CD4-positive, alpha-beta T cell treated with Interleukin-4 for 4 hours (primary cell): ENCODE results near the gene TCF15.
A peak's percentile ranks its signal among the peaks of the same experiment; 100 is the strongest.

ENCODE experiments used
- DNase-seq: peaks from one replicate; pipeline ENCODE4 v3.0.0-alpha.2; 2020

TCF15 gene, protein sequence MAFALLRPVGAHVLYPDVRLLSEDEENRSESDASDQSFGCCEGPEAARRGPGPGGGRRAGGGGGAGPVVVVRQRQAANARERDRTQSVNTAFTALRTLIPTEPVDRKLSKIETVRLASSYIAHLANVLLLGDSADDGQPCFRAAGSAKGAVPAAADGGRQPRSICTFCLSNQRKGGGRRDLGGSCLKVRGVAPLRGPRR

DNA sequence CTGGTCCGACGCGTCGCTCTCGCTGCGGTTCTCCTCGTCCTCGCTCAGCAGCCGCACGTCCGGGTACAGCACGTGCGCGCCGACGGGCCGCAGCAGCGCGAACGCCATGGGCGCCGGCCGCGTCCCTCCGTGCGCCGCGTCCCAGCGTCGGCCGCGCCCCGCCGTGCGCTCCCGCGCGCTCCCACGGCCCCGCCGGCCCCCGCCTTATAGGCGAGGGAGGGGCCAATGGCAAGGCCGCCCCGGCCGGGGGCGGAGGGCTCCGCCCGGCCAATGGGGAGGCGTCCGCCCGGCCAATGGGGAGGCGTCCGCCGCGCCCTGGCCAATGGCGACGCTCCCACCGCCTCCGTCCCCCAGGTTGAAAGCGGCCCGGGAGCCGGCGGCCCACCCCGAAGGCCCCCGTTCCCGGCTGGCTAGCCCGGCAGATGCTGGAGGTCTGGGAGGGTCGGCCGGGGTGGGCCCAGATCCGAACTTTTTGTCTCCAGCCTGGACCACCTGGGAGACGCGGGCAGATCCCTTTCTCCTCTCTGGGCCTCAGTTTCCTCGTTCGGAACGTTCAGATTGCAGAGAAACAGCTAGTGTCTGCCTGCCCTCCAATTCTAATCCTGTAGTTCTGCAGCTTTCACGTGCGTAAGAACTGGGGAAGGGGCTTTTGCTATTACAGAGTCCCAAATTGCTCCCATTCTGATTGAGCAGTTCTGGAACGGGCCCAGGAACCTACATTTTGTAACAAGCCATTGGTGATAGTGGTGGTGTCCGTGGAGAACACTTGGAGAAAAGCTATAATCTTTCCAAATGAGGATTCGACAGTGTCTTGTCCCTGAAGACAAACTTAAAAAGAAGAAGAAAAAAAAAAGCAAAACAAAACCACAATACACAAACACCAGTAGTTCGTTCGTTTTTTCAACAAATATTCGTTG, at the start of gene TCF15:
Gene TCF15, minus strand, starts transcription at position 180 of the 917 bp plus-strand sequence. Its CDS starts 72 bp downstream, at position 108.
- no peak for DNase-seq

DNA sequence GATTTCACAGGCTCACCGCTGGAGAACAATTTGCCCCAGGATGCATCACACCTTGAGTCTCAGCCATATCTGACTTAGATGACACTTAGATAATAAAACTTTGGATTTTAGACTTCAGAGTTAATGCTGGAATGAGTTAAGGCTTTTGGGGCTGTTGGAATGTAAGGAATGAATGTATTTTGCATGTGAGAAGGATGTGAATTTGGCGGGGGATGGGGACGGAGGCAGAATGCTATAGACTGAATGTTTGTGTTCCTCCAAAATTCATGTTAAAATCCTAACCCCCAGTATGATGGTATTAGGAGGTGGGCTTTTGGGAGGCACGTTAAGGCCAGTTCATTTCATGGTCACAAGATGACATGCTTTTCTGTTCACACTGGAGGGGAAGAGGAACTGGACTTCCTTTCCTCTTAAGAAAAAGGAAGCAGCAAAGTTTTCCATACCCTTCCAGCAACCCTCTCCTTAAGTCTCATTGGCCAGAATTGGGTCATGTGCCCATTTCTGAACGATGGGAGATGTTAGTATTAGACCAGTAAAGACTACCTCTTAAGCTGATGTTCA, 48.7 kb upstream of the TCF15 start:
- no peak for DNase-seq

DNA sequence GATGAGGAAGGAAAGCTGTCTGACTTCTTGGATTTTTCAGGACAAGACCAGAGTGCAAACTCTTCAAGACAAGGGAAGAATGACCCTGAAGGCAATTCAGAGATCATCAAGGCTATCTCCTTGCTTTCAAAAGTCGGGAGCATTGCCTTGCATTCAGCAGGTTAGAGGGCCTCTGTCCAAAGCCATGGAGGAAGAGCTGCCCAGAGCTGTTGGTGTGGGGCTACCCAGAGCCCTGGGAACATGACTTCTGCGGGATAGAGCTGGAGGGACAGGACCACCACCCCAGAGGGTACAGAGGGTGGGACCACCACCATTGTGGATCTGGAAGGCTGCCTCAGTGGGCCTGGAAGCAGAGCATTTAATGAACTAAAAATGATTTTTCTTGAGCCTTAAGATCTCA, 48.1 kb upstream of the TCF15 start:
- DNase-seq = no peak

DNA sequence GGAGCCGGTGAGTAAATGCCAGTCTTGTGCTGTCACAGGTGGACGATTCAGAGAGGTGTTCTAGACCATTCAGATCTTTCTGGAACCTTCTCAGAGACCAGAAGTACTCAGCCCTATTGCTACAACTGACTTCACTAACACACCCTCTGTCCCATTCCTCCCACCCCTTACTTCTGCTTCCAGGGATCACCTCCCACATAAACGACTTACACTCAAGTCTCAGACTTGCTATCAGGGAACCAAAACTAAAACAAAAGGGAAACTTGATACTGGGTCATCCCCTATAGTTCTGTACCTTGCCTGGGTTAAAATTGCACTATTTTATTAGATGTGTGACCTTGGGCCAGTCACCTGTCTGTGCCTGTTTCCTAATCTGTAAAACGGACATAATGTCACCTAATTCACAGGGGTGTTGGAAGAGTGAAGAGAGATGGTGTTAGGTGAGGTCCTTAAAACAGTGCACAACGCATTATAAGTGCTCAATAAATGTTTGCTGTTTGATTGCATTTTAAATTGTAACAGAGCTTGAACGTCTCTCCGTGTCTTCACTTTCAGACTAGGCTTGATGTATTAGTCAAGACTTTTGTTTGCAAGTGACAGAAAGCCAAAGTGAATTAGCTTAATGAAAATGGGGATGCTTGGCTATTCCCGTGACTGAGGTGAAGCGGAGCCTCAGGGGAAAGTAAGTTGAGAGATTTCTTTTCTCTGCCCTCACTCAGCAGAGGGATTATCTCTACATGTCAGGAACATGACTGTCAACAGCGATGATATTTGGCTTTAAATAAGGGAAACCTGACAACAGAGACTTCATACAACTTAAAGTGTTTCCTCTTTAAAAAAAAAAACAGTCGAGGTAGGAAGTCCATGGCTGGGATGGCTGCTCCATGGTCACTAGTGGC, 45.9 kb upstream of the TCF15 start:
- DNase-seq = no peak

DNA sequence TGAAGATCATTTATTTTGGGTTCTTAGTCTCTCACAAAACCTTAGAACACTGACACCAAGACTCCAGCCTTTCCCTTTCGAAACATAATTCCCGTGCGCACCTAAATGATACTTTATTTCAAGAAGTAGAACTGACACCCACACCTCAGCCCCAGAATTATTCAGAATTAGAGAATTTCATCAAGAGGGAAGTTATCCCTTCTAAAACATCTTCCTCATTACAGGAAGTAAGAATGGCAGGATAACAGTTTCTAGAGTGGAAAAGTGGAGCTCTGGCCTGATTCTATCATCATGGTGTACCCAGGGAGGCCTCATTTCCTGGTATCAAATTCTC, 44.3 kb upstream of the TCF15 start:
- DNase-seq = no peak

DNA sequence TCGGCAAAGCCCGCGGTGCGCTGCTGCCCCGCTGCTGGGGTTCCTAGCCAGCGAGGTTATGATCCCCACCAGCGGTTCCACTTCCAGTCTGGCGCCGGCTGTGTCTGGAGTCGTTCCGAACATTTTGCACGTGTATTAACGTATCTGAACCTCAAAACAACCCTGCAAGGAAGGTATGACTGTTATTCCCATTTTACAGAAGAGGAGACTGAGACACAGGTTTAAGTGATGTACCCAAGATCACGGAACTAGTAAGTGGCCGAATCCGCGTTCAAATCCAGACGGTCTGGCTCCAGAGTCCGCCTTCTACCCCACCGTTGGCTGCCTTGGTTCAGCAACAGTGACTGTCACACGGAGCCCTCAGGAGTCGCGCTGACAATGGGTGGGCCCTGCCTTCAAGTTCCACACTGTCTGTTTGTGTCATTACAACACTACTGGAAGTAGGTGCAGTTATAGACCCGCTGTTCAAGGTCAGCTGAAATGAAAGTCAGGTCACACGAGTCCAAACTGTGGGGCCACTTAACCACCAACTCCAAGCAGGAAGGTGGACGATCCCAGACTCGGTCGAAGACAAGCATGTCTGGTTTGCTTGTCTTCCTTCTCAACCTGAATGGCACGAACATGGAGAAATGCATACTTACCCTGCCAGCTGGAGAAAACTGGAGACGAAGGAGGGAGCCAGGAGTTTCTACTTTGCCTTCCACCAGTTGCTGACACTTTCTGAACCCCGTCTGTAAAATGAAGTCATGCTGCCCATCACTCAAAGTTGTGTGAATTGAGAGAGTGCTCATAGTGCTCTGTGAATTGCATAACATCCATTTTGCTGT, 43.7 kb upstream of the TCF15 start:
- DNase-seq = no peak

DNA sequence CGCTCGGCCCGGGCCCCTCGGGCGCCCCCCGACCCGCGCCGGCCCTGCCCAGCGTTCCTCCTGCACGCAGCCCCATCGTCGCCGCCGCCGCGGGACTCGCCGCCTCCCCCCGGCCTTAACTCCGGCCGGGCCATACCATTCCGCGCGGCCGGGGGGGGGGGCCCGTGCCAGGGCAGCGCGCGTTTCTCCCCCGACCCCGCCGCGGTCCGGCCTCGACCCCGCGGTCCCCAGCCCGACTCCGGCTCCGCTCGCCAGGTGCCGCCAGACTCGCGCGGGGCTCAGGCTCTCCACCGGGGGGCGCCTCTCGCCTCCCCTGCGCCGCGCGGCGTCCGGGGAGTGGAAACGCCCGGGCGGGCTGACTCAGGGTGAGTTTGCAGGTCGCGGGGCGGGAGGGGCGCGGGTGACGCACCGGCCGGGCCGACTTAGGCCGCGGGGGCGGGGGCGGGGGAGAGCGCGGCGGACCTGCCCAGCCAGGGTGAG, 43.0 kb upstream of the TCF15 start, which contains the start of gene SRXN1:
Gene SRXN1, minus strand, starts transcription at position 91 of the 480 bp plus-strand sequence. Its CDS starts 15 bp downstream, at position 76.
- peak; percentile 86 for DNase-seq

DNA sequence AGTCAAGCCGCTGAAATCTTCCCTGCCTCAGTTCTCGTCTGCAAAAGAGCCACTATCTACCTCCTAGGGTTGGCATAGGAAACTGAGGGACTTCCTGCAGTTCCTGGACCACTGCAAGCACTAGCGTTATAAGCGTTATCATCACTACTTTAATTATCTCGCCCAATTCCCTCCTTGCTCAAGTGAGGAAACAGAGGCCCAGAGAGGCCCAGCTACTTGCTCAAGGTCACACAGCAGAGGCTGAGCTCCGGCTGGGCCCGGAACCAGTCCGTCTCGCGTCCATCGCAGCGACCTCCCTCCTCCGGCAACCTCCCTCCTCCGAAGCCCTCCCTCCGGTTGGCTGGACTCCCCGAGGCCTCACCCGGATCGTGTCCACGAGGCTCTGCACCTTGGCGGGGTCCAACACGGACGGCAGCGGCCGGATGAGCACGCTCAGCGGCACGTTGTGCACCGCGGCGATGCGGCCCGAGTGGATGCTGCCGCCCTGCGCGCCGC, 42.6 kb upstream of the TCF15 start:
- no peak for DNase-seq

DNA sequence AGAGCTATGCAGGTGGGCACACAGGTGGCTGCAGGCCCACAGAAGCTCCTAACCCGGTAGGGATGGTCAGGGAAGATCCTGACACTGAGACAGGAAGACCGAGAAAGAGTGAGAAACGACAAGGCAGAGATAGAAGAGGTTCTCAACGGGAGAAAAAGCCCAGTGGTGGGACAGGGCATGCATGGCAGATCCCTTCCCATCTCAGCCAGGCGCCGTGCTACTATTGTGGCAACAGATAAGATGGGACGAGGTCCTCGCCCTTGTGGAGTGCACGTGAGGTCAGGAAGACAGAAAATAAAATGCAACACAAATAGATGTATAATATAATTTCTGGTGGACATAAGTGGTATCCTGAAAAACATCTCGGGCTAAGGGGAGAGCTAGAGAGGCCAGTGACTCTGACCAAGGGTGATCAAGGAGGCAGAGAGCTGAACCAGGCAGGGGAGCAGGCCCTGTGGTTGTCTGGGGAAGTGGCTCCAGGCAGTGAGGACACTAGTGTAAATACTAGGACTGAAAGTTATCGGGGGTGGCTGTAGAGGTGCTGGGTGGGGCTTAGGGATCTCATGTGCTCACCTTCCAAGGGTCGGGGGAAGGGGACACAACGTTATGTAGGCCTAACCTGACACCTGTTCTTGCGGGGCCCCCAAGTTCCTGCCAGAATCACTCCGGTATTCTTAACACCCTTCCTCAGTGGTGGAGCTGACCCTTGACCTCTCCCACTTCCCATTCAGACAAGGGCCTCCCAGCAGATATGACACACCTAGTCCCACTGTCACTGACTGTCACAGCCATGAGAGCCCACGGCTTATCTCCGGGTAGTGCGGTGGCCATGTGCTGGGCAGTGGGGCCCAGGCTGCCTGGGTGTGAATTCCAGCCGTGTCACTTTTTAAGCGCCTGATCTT, 41.9 kb upstream of the TCF15 start:
- DNase-seq = no peak

DNA sequence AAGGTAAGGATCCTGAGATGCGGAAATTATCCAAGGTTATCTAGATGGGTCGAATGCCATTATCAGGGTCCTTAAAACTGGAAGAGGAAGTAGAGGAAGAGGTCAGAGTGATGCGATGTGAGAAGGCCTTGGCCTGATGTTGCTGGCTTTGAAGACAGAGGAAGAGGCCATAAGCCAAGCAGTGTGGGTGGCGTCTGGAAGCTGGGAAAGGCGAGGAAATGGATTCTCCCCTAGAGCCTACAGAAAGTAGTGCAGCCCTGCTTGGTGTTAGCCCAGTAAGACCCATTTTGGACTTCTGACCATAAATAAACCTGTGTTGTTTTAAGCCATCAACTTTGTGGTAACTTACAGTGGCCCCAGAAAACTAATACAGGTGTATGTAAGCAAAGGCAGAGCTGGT, 40.8 kb upstream of the TCF15 start:
- no peak for DNase-seq

DNA sequence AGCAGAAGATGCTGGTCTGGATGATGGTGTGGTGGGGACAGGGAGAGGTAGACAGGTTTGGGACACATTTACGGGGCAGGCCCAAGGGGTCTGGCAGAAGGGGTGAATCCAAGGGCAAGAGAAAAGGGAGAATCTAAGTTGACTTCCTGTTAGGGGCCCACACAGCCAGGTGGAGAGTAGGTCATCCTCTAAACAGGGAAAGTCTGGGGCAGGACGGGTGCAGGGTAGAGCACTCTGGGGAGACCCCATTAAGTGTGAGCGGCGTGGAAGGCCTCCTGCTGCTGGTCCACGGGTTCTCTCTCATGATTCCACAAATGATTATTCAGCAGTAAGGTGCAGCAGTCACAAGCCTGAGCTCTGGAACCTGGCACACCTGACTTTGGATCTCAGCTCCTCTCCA, 40.2 kb upstream of the TCF15 start:
- DNase-seq = no peak

DNA sequence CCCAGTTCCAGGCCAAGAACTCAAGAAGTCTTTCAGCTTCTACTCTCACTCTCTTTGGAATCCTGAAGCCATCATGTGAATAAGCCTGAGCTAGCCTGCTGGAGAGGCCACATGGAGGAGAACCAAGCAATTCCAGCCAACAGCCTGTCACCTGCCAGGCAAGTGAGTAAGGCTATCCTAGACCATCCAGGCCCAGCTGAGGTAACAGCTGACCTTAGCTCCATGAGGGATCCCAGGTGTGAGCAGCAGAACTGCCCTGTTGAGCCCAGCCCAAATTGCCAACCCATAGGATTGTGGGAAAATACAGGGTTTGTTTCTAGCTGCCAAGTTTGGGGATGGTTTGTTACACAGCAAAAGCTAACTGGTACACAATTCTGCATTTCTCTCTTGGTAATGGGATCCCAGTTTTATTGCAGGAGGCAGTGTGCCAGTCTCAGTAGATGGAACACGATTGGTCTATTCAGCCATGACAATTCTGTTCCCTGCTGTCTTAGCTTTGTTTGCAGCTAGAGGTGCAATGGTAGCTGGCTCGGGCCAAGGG, 37.4 kb upstream of the TCF15 start:
- no peak for DNase-seq

DNA sequence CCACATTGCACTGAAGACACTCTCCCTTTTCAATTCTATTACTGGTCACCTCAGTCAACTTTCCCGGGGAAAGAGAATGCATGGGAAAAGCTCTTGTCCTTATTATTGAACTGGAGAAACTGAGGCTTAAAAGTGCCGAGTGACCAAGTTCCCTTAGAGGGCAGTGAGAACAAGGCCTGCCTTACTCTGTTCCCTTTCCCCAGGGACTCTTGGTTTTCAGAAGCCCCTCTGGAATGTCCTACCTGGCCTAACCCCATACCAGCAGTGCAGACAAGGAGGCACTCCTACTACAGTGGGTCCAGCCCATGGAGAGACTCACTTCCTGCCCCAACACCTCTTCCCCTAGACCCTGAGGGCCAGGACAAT, 36.7 kb upstream of the TCF15 start:
- DNase-seq = no peak

DNA sequence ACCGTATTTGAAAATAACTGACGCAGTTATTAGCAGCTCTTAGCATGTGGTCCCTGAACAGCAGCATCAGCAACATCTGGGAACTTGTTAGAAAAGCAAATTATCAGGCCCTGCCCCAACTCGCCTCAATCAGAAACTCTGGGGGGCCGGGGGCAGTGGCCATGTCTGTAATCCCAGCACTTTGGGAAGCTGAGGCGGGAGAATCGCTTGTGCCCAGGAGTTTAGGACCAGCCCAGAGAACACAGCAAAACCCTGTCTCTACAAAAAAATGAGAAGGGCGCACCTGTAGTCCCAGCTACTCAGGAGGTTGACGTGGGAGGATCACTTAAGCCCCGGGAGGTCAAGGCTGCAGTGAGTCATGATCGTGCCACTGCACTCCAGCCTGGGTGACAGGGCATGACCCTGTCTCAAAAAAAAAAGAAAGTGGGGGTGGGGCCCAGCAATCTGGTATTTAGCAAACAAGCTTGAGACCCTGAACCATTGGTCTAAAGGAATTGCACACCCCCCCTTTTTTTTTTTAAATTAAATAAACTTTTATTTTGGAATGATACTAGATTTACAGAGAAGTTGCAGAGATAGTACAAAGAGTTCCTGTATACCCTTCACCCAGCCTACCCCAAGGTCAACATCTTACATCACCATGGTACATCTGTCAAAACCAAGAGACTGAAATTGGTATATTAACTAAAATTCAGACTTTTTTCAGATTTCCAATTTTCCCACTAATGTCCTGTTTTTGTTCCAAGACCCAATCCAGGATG, 36.2 kb upstream of the TCF15 start:
- no peak for DNase-seq

DNA sequence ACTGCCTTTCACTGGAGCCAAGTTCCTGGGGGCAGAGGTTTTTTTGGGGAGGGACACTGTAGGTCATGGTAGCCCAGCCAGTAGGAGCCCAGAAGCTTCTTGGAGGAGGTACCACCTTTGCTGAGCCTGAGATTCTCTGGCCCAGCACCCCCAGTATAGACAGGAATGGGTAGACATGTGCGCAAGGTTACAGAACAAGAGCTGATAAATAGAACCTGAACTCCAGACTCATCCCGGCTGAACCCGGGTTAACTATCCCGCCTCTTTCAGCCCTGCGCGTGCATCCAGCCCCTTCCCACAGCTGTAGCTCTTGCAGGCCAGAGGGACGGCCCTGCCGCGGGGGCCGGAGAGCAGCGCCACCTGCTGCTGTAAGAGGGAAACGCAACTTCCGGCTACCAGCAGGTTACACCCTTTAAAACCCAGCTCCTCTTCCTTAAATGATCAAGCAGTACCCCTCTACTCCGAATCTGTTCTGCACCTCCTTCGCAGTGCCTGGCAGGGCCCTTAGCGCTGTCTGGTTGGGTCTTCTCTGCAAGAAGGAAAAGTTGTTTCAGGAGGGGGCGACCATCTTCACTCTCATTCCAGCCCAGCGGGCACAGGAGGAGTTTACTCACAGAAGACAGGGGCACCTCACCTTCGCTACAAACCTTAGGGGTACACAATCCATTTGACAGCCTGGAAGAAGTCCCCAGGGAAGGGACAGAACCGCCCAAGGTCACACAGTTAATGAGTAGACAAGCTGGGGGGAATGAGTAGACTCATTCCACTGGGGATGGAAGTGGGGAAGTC, 35.4 kb upstream of the TCF15 start:
- DNase-seq = peak; percentile 57

DNA sequence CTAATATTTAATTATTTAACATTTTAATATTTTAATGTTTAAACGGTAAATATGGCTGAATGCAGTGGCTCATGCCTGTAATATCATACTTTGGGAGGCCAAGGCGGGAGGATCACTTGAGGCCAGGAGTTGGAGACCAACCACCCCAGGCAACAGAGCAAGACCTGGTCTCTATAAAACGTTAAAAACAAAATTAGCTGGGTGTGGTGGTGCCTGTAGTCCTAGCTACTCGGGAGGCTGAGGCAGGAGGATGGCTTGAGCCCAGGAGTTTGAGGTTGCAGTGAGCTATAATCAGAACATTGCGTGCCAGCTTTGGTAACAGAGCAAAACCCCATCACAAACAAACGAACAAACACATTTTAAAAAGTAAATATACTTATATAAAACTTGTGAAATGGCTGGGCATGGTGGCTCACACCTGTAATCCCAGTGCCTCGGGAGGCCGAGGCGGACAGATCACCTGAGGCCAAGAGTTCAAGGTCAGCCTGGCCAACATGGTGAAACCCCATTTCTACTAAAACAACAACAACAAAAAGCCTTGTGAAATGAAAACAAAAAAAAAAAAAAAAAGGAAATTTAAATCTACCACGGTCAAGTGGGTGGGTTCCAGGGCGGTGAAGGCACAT, 34.7 kb upstream of the TCF15 start:
- DNase-seq = no peak

DNA sequence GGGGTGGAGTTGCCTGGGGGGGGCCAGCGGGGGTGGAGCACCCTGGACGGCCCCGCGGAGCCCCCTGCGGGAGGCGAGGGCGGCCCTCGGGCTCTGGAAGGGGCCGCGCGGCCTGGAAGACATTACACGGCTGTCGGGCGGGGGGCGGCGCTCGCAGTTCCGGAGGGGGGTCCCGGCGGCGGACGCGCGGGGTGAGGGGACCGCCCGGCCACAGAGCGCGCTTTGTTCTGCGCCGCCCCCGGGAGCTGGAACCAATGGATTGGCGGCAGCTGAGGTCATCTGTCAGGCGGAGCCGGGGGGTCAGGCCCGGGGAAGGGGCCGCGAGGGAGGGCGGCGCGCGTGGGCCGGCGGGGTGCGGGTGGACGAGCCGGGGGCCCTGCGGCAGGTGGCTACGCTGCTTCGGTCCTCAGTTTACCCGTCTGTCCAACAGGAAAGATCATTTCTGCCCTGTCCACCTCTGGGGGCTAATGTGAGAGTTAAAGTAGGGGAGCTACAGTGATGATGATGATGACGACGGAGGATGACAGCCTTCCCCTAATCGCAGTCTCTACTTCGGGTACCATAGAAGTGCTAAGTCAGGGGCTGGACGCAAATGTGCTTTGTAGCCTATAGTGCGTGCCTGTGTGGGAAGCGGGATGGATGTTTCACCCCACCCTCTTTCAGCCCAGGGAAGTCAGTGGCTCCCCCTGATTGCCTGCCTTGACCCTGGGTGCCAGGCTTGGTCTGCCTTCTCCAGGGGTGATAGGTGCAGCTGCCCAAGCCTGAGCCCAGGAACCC, 32.5 kb upstream of the TCF15 start:
- DNase-seq = no peak
